Mesothelial cell of epicardium (in vitro differentiated cells): ENCODE results near the gene ST14. TPM values are rescaled to one million over a fixed set of nuclear protein-coding genes. Genes with fewer than 3 reads are reported as not detected.

Experiments
- DNase-seq, 2 experiments: peaks; one replicate each; pipeline ENCODE4 v3.0.0; 2021; ENCODE audit warnings: low spot score in 2 of 2; ENCODE audit not compliant: unreplicated experiment in 2 of 2
- H3K27ac Mint-ChIP-seq: 2 replicates; pipeline ENCODE4 v1.8.0; 2021; ENCODE audit warnings: mixed read lengths
- H3K27me3 Mint-ChIP-seq: 2 replicates; pipeline ENCODE4 v1.8.0; 2021; ENCODE audit warnings: low read depth, mixed read lengths
- H3K36me3 Mint-ChIP-seq: 2 replicates; pipeline ENCODE4 v1.8.0; 2021; ENCODE audit warnings: mixed read lengths
- H3K4me1 Mint-ChIP-seq: 2 replicates; pipeline ENCODE4 v1.8.0; 2021; ENCODE audit warnings: mixed read lengths
- H3K4me3 Mint-ChIP-seq: 2 replicates; pipeline ENCODE4 v1.8.0; 2021; ENCODE audit warnings: mild to moderate bottlenecking, moderate library complexity, mixed read lengths
- H3K9me3 Mint-ChIP-seq: 2 replicates; pipeline ENCODE4 v1.8.0; 2021; ENCODE audit warnings: mixed read lengths
- CTCF ChIP-seq: fragments of 200-600 bp; sonication (generic); IDR thresholded peaks from one replicate; pipeline ENCODE4 v1.5.0; 2021; ENCODE audit warnings: antibody characterized with exemption; ENCODE audit not compliant: unreplicated experiment
- total RNA-seq: library from RNA; stranded (reverse); gene quantifications from 3 replicates; pipeline ENCODE4 v1.2.1, GENCODE V29; 2021

The ST14 gene
- total RNA-seq, 1 donor from 2014 or later = 39.6 TPM

GRCh38 chr11:130208241-130209127, 48.9 kb downstream of the ST14 start:
- no peak overlapping the region for H3K4me3 Mint-ChIP-seq

GRCh38 chr11:130209128-130209932, 49.7 kb downstream of the ST14 start:
- no peak for TF ChIP-seq CTCF
- no peak overlapping the region for H3K4me3 Mint-ChIP-seq
- H3K36me3 Mint-ChIP-seq = peaks cover 5% of the 10 kb centered on the region
- peak; percentile 13 to 34 for DNase-seq
- peaks cover 2% of the 10 kb centered on the region for H3K4me1 Mint-ChIP-seq
- H3K27me3 Mint-ChIP-seq = peaks cover 1% of the 10 kb centered on the region
- no peaks in the 10 kb centered on the region for H3K9me3 Mint-ChIP-seq
- no peak overlapping the region for H3K27ac Mint-ChIP-seq

More at GRCh38 chr11:130208241-130209127, 48.9 kb downstream of the ST14 start:
- peaks cover 1% of the 10 kb centered on the region for H3K27me3 Mint-ChIP-seq
- H3K36me3 Mint-ChIP-seq = peaks cover 5% of the 10 kb centered on the region
- no peaks in the 10 kb centered on the region for H3K9me3 Mint-ChIP-seq
- TF ChIP-seq CTCF = no peak
- H3K4me1 Mint-ChIP-seq = peaks cover 2% of the 10 kb centered on the region
- DNase-seq = peak in 1 of 2 experiments; percentile 34
- no peak overlapping the region for H3K27ac Mint-ChIP-seq

- no peak for TF ChIP-seq CTCF
- peak; percentile 13 to 21 for DNase-seq
- H3K4me3 Mint-ChIP-seq = no peak overlapping the region
These were observed 50.6 kb downstream of the ST14 start for GRCh38 chr11:130209954-130210854.

GRCh38 chr11:130211144-130211543, 51.6 kb downstream of the ST14 start:
- peaks cover 2% of the 10 kb centered on the region for H3K4me1 Mint-ChIP-seq
- H3K9me3 Mint-ChIP-seq = no peaks in the 10 kb centered on the region
- DNase-seq = peak in 1 of 2 experiments; percentile 2
- no peak overlapping the region for H3K27ac Mint-ChIP-seq
- no peaks in the 10 kb centered on the region for H3K36me3 Mint-ChIP-seq
- H3K27me3 Mint-ChIP-seq = peaks cover 10% of the 10 kb centered on the region
- H3K4me3 Mint-ChIP-seq = no peak overlapping the region
- no peak for TF ChIP-seq CTCF

More at GRCh38 chr11:130209954-130210854, 50.6 kb downstream of the ST14 start:
- Mint-ChIP-seq H3K4me1 (peaks cover 2% of the 10 kb centered on the region), H3K36me3 (peaks cover 5% of the 10 kb centered on the region), H3K9me3 (no peaks in the 10 kb centered on the region), H3K27ac (no peak overlapping the region), H3K27me3 (peaks cover 5% of the 10 kb centered on the region)
